Right hindlimb (tissue), 1 donor: Measurements from ENCODE around the gene MGP.

Source experiments
- DNase-seq: peaks from one replicate; pipeline ENCODE4 v3.0.0-alpha.2; 2018

MGP gene

DNA sequence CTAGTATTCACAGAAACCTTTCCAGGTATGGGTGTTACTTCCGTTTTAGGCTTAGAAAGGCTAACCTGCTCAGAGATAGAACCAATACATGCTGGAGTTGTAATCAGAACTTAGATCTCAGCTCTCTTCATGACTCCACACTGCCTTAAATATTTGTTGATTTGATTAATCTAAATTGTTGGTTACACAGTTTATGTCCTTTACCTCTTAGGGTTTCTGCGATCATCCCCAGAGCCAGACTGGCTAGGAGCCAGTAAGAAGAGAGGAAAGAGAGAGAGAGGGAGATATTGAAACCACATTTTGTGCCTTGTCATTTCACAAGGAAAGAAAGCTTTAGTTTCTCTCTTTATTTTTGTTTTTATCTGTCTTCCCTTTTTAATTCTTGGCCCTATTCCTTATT is 16.8 kb upstream of the MGP start:
- no peak for DNase-seq

DNA sequence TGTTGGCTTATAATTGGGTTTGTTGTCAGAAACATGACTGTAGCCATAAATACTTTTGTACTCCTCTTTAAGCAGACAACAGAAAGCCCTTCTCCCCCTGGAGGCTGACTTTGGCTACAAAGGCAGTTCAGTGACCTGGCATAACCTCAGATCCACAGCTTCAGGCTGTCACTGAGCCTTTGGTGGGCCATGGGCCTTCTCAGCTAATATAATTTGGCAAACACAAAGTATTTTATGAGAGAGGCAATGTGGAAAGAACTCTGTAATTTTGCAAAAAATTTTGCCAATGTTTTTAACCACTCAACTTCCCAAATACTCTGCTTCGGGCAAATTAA is 15.5 kb upstream of the MGP start:
- DNase-seq: no peak

DNA sequence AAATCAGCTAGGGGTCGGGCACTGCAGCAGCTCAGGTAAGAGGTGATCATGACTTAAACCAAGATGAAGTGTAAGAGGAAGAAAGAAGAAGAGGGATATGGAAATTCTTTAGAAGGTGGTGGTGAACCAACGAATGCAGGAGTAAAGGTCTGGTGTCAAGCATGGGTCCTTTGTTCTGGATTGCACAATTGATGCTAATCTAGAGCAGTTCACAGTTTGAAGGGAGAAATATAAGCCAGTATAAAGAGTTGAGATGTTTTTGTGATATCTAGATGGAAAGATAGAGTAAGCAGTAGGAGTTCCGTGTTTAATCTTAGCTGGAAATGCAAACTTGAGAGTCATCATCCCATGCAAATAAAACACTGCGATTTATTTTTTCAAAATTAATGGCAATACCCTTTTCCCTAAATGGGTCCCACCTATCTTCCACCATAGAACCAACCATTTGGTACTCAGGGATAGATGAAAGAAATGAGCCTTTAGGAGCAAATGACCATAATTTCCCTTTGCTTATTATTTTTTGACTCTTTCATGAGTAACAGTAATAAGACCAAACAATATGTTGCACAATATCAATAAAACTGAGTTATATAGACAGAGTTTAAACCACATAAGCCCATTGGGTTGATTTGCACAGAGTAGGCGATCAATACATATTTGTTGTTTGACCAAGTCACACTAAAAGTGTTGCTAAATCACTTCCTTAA is 15.0 kb upstream of the MGP start:
- DNase-seq: no peak

- DNase-seq: peak; percentile 35
Observed at GRCh38 chr12:14896521-14897169, 11.0 kb upstream of the MGP start.

DNA sequence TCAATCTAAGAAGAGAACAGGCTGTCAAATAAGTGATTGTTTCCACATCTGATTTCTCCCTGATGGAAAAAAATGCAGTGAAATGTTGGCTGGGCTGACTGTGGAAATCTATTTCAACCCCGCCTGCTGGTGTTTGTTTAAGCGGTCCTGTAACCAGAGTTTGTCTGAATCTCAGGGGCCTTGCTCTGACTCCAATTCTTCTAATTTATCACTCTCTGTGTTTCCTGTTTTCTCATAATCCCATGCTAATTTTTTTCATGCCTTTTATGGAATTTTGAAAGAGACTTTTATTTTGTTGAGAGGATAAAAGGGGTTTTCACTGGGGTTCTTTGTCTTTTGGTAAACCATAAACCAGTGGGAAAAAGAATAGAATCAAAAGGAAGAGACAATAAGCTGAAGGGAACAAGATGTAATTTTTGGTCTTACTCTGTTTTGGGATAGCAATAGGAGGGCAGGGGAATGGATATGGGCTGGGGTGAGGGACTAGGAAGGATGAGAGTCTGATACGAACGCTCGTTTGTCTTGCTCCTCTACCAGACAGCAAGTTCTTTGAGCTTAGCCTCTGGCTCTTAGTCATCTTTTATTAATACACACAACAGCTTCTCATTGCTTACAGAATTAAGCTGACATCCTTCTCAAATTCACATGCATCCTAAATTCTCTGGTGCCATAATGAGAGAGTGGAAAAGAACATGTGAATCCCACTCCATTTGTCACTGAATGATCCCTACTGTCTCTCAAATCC is 8.0 kb upstream of the MGP start:
- peak; percentile 64 for DNase-seq

GRCh38 chr12:14892726-14893505 is 7.3 kb upstream of the MGP start:
- DNase-seq: peak; percentile 59

DNA sequence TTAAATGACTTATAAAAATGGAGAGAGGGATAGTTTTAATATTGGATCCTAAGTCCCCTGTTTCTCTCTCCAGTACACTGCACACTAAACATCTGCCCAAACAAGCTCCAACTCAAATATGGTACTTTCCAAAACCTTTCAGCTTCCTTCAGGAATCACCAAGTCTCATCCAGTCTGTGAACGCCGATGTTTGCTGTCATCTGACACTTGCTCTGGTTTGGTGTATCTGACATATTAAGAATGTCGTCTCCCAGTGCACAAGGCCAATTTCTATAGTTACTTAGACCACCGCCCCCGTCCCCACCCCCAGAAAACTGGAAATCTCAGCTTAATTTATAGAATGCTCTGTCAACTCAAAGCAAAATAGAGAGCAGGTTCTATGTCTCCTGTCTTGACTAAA is 5.0 kb upstream of the MGP start:
- DNase-seq: no peak

DNA sequence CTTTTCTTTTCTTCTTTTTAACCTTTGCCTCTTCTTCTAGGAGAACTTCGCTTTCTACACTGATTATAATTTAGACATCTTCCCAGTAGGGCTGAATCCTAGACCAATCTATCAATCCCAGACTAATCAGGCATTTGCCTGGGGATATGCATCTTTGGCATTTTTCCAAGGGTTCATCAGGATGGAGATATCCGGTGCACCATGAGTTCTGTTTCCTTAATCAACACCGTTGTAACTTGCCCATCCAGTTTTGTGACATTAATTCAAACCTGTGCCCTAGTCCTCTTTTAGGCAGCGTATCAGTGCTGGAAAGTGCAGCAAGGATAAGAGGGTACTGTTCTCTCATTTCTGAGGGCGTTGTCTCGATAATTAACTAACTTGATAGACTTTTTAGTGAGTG is 617 bp upstream of the MGP start:
- DNase-seq: no peak

GRCh38 chr12:14884458-14884878 is 1.2 kb downstream of the MGP start:
- peak; percentile 87 for DNase-seq

- peak; percentile 80 for DNase-seq
Observed at GRCh38 chr12:14883686-14884085, 2.0 kb downstream of the MGP start.

- DNase-seq: no peak
Observed at GRCh38 chr12:14880890-14881453, 4.7 kb downstream of the MGP start.

- no peak for DNase-seq
Observed at GRCh38 chr12:14879222-14879933, 6.3 kb downstream of the MGP start.

DNA sequence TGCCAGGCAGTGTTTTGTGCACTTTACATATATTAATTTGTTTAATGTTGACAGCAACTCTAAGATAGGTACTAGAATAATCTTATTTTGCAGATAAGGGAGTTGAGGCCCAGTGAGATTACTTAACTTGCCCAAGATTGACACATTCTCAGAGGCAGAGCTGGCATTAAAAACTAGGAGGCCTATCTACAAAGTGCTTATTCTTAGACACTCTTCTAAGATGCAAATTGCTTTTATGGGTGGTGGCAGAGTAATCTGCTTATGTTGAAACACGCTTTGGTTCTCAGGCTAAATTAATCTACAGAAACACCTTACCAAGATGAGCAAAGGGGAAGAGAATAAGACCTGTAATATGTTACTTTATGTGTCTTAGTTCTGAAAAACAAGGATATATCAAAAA is 7.2 kb downstream of the MGP start:
- DNase-seq: no peak

- DNase-seq: no peak
Observed at GRCh38 chr12:14876833-14877232, 8.8 kb downstream of the MGP start.

GRCh38 chr12:14874882-14875281 is 10.8 kb downstream of the MGP start:
- DNase-seq: no peak

GRCh38 chr12:14873440-14874185 is 12.0 kb downstream of the MGP start:
- no peak for DNase-seq

- no peak for DNase-seq
Observed at GRCh38 chr12:14871886-14872285, 13.8 kb downstream of the MGP start.

DNA sequence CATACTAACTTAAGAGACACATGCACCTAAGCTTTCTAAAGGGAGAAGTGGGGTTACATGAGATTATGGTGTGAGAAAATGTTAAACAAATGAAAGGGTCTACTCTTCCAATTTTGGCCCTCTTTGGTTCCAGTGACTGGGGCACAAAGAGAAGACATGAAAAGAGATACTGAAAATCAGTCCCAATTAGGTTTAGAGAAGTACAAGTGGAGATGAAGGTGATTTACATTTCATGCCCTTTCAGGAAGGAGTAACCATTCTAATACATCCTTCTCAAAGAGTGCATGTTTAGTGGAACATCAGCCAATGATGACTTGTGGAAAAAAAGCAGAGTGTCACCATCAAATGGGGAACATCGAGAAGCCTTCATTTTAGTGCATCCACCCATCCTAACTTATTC is 14.4 kb downstream of the MGP start:
- DNase-seq: no peak

DNA sequence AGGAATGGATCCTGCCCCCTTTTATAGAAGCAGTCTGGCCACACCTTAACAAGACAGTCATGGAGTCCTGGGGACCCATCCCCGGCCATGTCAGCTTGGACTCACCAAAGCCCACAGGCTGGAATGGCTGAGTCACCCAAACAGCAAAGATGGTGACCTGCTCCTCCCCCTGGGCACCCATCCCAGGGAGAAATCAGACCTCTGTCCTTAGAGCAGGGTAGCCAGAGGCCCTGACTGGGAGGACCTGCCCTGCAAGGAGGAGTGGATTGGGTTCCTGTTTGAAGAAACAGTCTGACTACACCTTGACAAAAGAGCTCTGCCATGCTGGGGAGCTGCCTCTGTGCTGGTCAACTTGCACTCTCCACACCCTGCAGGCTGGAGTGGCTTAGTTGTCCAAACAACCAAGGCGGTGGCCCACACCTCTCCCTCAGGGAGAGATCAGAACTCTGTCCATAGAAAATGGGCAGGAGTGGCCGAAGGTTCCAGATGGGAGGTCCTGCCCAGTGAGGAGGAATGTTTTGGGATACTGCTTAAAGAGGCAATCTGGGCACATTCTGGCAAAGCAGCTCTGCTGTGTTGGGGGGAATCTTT is 16.6 kb downstream of the MGP start:
- DNase-seq: no peak

GRCh38 chr12:14860490-14860889 is 25.2 kb downstream of the MGP start:
- DNase-seq: no peak

DNA sequence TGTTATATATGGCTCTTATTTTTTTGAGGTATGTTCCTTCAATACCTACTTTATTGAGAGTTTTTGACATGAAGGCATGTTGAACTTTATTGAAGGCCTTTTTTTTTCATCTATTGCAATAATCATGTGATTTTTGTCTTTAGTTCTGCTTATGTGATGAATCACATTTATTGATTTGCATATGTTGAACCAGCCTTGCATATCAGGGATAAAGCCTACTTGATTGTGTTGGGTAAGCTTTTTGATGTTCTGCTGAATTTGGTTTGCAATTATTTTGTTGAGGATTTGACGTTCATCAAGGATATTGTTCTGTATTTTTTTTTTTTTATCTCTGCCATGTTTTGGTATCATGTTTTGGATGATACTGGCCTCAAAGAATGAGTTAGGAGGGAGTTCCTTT is 27.1 kb downstream of the MGP start:
- DNase-seq: no peak
